OCI-LY1 (cell line): Measurements from ENCODE around the gene LEKR1.

Experiments used
- H2AFZ ChIP-seq: fragments of 200-600 bp; sonication (generic), shearing (Covaris generic); 2 replicates; pipeline ENCODE4 v1.6.0; 2014; ENCODE audit warnings: antibody characterized with exemption, mild to moderate bottlenecking, low read length
- H3F3A ChIP-seq: fragments of 200-600 bp; sonication (generic), shearing (Covaris generic); 2 replicates; pipeline ENCODE4 v1.6.0; 2014; ENCODE audit warnings: mild to moderate bottlenecking, antibody characterized with exemption, low read length, moderate library complexity; ENCODE audit not compliant: insufficient read depth
- H3K27ac ChIP-seq: fragments of 200-600 bp; sonication (generic); 2 replicates; pipeline ENCODE4 v1.5.1; 2014; ENCODE audit warnings: low read length, mixed run types, mild to moderate bottlenecking, low read depth; ENCODE audit not compliant: poor library complexity, severe bottlenecking
- H3K27me3 ChIP-seq: fragments of 200-600 bp; sonication (generic); 2 replicates; pipeline ENCODE4 v1.6.0; 2014; ENCODE audit warnings: antibody characterized with exemption, mild to moderate bottlenecking, low read length, moderate library complexity; ENCODE audit not compliant: insufficient read depth
- H3K36me3 ChIP-seq: fragments of 200-600 bp; sonication (generic); 2 replicates; pipeline ENCODE4 v1.6.1; 2014; ENCODE audit warnings: mild to moderate bottlenecking, antibody characterized with exemption, low read length, moderate library complexity, mixed read lengths; ENCODE audit not compliant: insufficient read depth
- H3K4me1 ChIP-seq: fragments of 200-600 bp; sonication (generic); 2 replicates; pipeline ENCODE4 v1.5.1; 2014; ENCODE audit warnings: mild to moderate bottlenecking, low read length, moderate library complexity; ENCODE audit not compliant: insufficient read depth, severe bottlenecking
- H3K4me2 ChIP-seq: fragments of 200-600 bp; sonication (generic), shearing (Covaris generic); 2 replicates; pipeline ENCODE4 v1.6.1; 2014; ENCODE audit warnings: low read length
- H3K4me3 ChIP-seq: fragments of 200-600 bp; sonication (generic); 2 replicates; pipeline ENCODE4 v1.5.1; 2014; ENCODE audit warnings: low read length, low read depth, mild to moderate bottlenecking, mixed read lengths; ENCODE audit not compliant: poor library complexity, severe bottlenecking
- H3K79me2 ChIP-seq: fragments of 200-600 bp; shearing (Covaris generic); 2 replicates; pipeline ENCODE4 v1.6.1; 2016; ENCODE audit warnings: mixed run types, low read length, mixed read lengths; ENCODE audit not compliant: insufficient read depth
- H3K9ac ChIP-seq: fragments of 200-600 bp; sonication (generic), shearing (Covaris generic); 2 replicates; pipeline ENCODE4 v1.6.1; 2014; ENCODE audit warnings: mild to moderate bottlenecking, low read length, mixed read lengths
- H3K9me2 ChIP-seq: fragments of 200-600 bp; sonication (generic), shearing (Covaris generic); 2 replicates; pipeline ENCODE4 v1.6.1; 2014; ENCODE audit warnings: low read depth, mild to moderate bottlenecking, low read length, mixed read lengths
- H3K9me3 ChIP-seq: fragments of 200-600 bp; shearing (Covaris generic); 2 replicates; pipeline ENCODE4 v1.6.1; 2014; ENCODE audit warnings: low read length, mixed read lengths
- H4K20me1 ChIP-seq: fragments of 200-600 bp; sonication (generic), shearing (Covaris generic); 2 replicates; pipeline ENCODE4 v1.6.0; 2016; ENCODE audit warnings: mild to moderate bottlenecking, low read length; ENCODE audit not compliant: insufficient read depth
- CTCF ChIP-seq: fragments of 200-600 bp; sonication (generic), shearing (Covaris generic); IDR thresholded peaks from 2 replicates; pipeline ENCODE4 v1.5.1; 2017; ENCODE audit warnings: mild to moderate bottlenecking, antibody characterized with exemption, low read length, moderate library complexity, mixed read lengths
- EZH2 ChIP-seq: fragments of 200-600 bp; sonication (generic), shearing (Covaris generic); IDR thresholded peaks from 2 replicates; pipeline ENCODE4 v1.8.0; 2017; ENCODE audit warnings: borderline replicate concordance, mixed run types, mild to moderate bottlenecking, antibody characterized with exemption, low read length, moderate library complexity, mixed read lengths

Gene LEKR1

GRCh38 chr3:156997351-156997750 is 171.2 kb downstream of the LEKR1 start:
- Histone ChIP-seq H3K27me3 (no peaks in the 10 kb centered on the region), H2AFZ (0 out of 2 replicates have a peak overlapping the region, but pooled peaks have one; percentile 13), H3K9me2 (no peaks in the 10 kb centered on the region), H3F3A (no peaks in the 10 kb centered on the region), H3K4me2 (no peak overlapping the region), H3K4me3 (no peak overlapping the region), H3K79me2 (no peaks in the 10 kb centered on the region), H3K9ac (no peak overlapping the region), H4K20me1 (no peaks in the 10 kb centered on the region), H3K9me3 (no peaks in the 10 kb centered on the region), H3K27ac (no peak overlapping the region), H3K4me1 (no peaks in the 10 kb centered on the region), H3K36me3 (no peaks in the 10 kb centered on the region)
- TF ChIP-seq EZH2, result no peak
- TF ChIP-seq CTCF, result no peak

- H3K79me2 ChIP-seq, result no peaks in the 10 kb centered on the region
- no peaks in the 10 kb centered on the region for H3K27me3 ChIP-seq
- H3K36me3 ChIP-seq, result no peaks in the 10 kb centered on the region
- TF ChIP-seq EZH2, result no peak
- TF ChIP-seq CTCF, result no peak
- H3K9ac ChIP-seq, result no peak overlapping the region
- no peaks in the 10 kb centered on the region for H3F3A ChIP-seq
- no peak overlapping the region for H2AFZ ChIP-seq
- H3K9me3 ChIP-seq, result peaks cover 4% of the 10 kb centered on the region; the same call in 1 of the 2 replicates
- H3K4me1 ChIP-seq, result no peaks in the 10 kb centered on the region
- no peak overlapping the region for H3K4me3 ChIP-seq
- H3K27ac ChIP-seq, result no peak overlapping the region
- no peak overlapping the region for H3K4me2 ChIP-seq
- no peaks in the 10 kb centered on the region for H4K20me1 ChIP-seq
- H3K9me2 ChIP-seq, result no peaks in the 10 kb centered on the region
These were observed 175.2 kb downstream of the LEKR1 start for GRCh38 chr3:157001221-157001957.

GRCh38 chr3:157021679-157022078 is 195.5 kb downstream of the LEKR1 start:
- Histone ChIP-seq H3K9ac (no peak overlapping the region), H3K9me2 (no peaks in the 10 kb centered on the region), H3K79me2 (no peaks in the 10 kb centered on the region), H4K20me1 (no peaks in the 10 kb centered on the region), H3K4me1 (peaks cover 5% of the 10 kb centered on the region), H3K4me3 (no peak overlapping the region), H3K36me3 (no peaks in the 10 kb centered on the region), H3K4me2 (no peak overlapping the region), H3K27me3 (no peaks in the 10 kb centered on the region), H3K9me3 (no peaks in the 10 kb centered on the region), H3K27ac (no peak overlapping the region), H3F3A (no peaks in the 10 kb centered on the region; the same call in 1 of the 2 replicates), H2AFZ (no peak overlapping the region)
- TF ChIP-seq EZH2, result no peak
- TF ChIP-seq CTCF, result no peak
